A673 (cell line): ENCODE results near the gene CROCC2.

Experiments used
- EZH2 ChIP-seq: fragments of 200-600 bp; sonication (generic); IDR thresholded peaks from 2 replicates; pipeline ENCODE4 v1.6.1; 2017; ENCODE audit warnings: borderline replicate concordance, low read depth, mild to moderate bottlenecking, mixed read lengths, antibody characterized with exemption, low read length; ENCODE audit not compliant: poor library complexity, severe bottlenecking
- TF ChIP-seq, protein P1 (sequence below): fragments of 300-800, 200-600 bp; sonication (generic); conservative IDR thresholded peaks from 2 replicates; pipeline ENCODE4 v1.5.1; 2017; ENCODE audit warnings: low read depth, mild to moderate bottlenecking, antibody characterized with exemption, low read length, moderate library complexity, mixed read lengths

- TF ChIP-seq, protein P1, sequence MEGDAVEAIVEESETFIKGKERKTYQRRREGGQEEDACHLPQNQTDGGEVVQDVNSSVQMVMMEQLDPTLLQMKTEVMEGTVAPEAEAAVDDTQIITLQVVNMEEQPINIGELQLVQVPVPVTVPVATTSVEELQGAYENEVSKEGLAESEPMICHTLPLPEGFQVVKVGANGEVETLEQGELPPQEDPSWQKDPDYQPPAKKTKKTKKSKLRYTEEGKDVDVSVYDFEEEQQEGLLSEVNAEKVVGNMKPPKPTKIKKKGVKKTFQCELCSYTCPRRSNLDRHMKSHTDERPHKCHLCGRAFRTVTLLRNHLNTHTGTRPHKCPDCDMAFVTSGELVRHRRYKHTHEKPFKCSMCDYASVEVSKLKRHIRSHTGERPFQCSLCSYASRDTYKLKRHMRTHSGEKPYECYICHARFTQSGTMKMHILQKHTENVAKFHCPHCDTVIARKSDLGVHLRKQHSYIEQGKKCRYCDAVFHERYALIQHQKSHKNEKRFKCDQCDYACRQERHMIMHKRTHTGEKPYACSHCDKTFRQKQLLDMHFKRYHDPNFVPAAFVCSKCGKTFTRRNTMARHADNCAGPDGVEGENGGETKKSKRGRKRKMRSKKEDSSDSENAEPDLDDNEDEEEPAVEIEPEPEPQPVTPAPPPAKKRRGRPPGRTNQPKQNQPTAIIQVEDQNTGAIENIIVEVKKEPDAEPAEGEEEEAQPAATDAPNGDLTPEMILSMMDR: no peak
- TF ChIP-seq EZH2: no peak
Measured at GRCh38 chr2:240876475-240877251, 29.5 kb upstream of the CROCC2 start.
